ENCODE results near the gene HDAC9. TPM values are rescaled to one million over a fixed set of nuclear protein-coding genes. Genes with fewer than 3 reads are reported as not detected.
A peak's percentile ranks its signal among the peaks of the same experiment; 100 is the strongest.

HDAC9 gene
- total RNA-seq, 1 experiment from 2014 or later = 159 TPM

- Mint-ChIP-seq H3K4me1 (ENCODE audit: low read depth, unreplicated experiment) (no peaks in the 10 kb centered on the region), H3K9me3 (ENCODE audit: low read depth, unreplicated experiment) (no peaks in the 10 kb centered on the region), H3K27ac (ENCODE audit: unreplicated experiment) (no peak overlapping the region), H3K4me3 (ENCODE audit: low read depth, unreplicated experiment) (no peak overlapping the region), H3K36me3 (ENCODE audit: insufficient read depth, unreplicated experiment) (no peaks in the 10 kb centered on the region), H3K27me3 (ENCODE audit: unreplicated experiment) (no peaks in the 10 kb centered on the region)
- CTCF ChIA-PET = no interaction called here
- intact Hi-C loops (cut with micrococcal nuclease; ENCODE audit: unreplicated experiment) = no loop called here
- no peak for DNase-seq
- TF ChIP-seq, protein P1, sequence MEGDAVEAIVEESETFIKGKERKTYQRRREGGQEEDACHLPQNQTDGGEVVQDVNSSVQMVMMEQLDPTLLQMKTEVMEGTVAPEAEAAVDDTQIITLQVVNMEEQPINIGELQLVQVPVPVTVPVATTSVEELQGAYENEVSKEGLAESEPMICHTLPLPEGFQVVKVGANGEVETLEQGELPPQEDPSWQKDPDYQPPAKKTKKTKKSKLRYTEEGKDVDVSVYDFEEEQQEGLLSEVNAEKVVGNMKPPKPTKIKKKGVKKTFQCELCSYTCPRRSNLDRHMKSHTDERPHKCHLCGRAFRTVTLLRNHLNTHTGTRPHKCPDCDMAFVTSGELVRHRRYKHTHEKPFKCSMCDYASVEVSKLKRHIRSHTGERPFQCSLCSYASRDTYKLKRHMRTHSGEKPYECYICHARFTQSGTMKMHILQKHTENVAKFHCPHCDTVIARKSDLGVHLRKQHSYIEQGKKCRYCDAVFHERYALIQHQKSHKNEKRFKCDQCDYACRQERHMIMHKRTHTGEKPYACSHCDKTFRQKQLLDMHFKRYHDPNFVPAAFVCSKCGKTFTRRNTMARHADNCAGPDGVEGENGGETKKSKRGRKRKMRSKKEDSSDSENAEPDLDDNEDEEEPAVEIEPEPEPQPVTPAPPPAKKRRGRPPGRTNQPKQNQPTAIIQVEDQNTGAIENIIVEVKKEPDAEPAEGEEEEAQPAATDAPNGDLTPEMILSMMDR (IDR thresholded peaks at IDR 0.05; ENCODE audit: unreplicated experiment) = no peak
- no TSS peak for BruUV-seq (replicated peaks)
Observed at GRCh38 chr7:18890885-18891621, 395.5 kb downstream of the HDAC9 start.

DNA sequence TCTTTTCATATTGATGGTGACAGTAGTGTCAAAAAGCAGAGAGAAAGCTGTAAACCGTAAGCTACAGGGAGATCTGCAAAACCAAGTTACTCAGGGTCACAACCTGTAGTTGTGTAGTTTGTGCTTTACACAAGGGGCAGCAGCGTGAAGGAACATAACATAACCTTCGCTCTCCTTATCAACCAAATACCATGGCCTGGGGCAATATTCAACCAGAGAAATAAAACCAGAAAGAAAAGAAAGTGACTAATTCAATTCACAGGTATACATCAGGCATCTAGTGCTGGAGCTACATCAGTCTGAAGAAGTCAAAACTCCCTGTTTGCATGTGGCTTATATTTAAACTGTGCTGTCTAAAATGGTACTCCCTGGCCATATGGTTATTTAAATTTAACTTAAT lies 397.6 kb downstream of the HDAC9 start:
- CTCF ChIA-PET = no interaction called here
- no peaks in the 10 kb centered on the region for H3K36me3 Mint-ChIP-seq (ENCODE audit: insufficient read depth, unreplicated experiment)
- intact Hi-C loops (cut with micrococcal nuclease; ENCODE audit: unreplicated experiment) = no loop called here
- H3K4me1 Mint-ChIP-seq (ENCODE audit: low read depth, unreplicated experiment) = no peaks in the 10 kb centered on the region
- TF ChIP-seq, protein P1 (IDR thresholded peaks at IDR 0.05; ENCODE audit: unreplicated experiment) = no peak
- H3K9me3 Mint-ChIP-seq (ENCODE audit: low read depth, unreplicated experiment) = no peaks in the 10 kb centered on the region
- no TSS peak for BruUV-seq (replicated peaks)
- no peak overlapping the region for H3K4me3 Mint-ChIP-seq (ENCODE audit: low read depth, unreplicated experiment)
- DNase-seq = peak; percentile 15
- H3K27me3 Mint-ChIP-seq (ENCODE audit: unreplicated experiment) = no peaks in the 10 kb centered on the region
- H3K27ac Mint-ChIP-seq (ENCODE audit: unreplicated experiment) = no peak overlapping the region

DNA sequence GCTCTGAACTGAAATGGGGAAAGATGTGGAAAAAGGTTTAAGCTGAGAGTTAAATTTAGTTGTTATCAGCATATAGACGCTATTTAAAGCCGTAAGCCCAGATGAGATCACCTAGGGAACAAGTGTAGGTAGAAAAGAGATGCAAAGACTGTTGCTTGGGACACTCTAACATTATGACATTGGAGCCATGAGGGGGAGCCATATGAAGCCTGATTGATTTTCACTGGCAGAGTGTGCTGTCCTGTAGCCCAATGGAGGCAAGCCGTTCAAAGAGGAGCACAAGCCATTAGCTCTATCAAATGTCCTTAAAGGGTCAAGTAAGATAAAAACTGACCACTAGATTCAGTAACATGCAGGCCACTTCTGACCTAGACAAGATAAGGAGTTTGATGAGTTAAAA lies 398.6 kb downstream of the HDAC9 start:
- no TSS peak for BruUV-seq (replicated peaks)
- Mint-ChIP-seq H3K27me3 (ENCODE audit: unreplicated experiment) (no peaks in the 10 kb centered on the region), H3K36me3 (ENCODE audit: insufficient read depth, unreplicated experiment) (no peaks in the 10 kb centered on the region), H3K27ac (ENCODE audit: unreplicated experiment) (no peak overlapping the region), H3K4me3 (ENCODE audit: low read depth, unreplicated experiment) (no peak overlapping the region), H3K4me1 (ENCODE audit: low read depth, unreplicated experiment) (no peaks in the 10 kb centered on the region), H3K9me3 (ENCODE audit: low read depth, unreplicated experiment) (no peaks in the 10 kb centered on the region)
- intact Hi-C loops (cut with micrococcal nuclease; ENCODE audit: unreplicated experiment) = no loop called here
- CTCF ChIA-PET = interaction anchor here (0.5 to 0.7 kb wide), 2 partner anchors 14 to 35 kb away, joined by 3 to 6 read pairs; no protein-coding TSS in a partner anchor
- TF ChIP-seq, protein P1 (IDR thresholded peaks at IDR 0.05; ENCODE audit: unreplicated experiment) = no peak
- no peak for DNase-seq

GRCh38 chr7:18895456-18895855 lies 399.9 kb downstream of the HDAC9 start:
- CTCF ChIA-PET = interaction anchor here (0.7 to 1.0 kb wide), 3 partner anchors 12 to 819 kb away, joined by 3 to 4 read pairs (median 3); no protein-coding TSS in a partner anchor
- no TSS peak for BruUV-seq (replicated peaks)

More at GRCh38 chr7:18895456-18895855, 399.9 kb downstream of the HDAC9 start:
- H3K27ac Mint-ChIP-seq (ENCODE audit: unreplicated experiment) = no peak overlapping the region
- DNase-seq = no peak
- no peaks in the 10 kb centered on the region for H3K9me3 Mint-ChIP-seq (ENCODE audit: low read depth, unreplicated experiment)
- no peaks in the 10 kb centered on the region for H3K4me1 Mint-ChIP-seq (ENCODE audit: low read depth, unreplicated experiment)
- H3K4me3 Mint-ChIP-seq (ENCODE audit: low read depth, unreplicated experiment) = no peak overlapping the region
- no peaks in the 10 kb centered on the region for H3K36me3 Mint-ChIP-seq (ENCODE audit: insufficient read depth, unreplicated experiment)
- intact Hi-C loops (cut with micrococcal nuclease; ENCODE audit: unreplicated experiment) = no loop called here
- no peaks in the 10 kb centered on the region for H3K27me3 Mint-ChIP-seq (ENCODE audit: unreplicated experiment)
- TF ChIP-seq, protein P1 (IDR thresholded peaks at IDR 0.05; ENCODE audit: unreplicated experiment) = no peak

Data from Calu3 (cell line).